HepG2 (cell line): ENCODE data around the gene ARHGAP45. TPM values are rescaled to one million over a fixed set of nuclear protein-coding genes. Genes with fewer than 3 reads are reported as not detected.

ENCODE experiments used
- ATAC-seq: fragments of 200-7000 bp; cut with Tn5 transposase; 3 replicates; pipeline ENCODE4 v1.9.1; 2020; ENCODE audit warnings: mild to moderate bottlenecking, moderate library complexity
- BruUV-seq: library from RNA; stranded (reverse); fragments of 400-500 nt; replicated peaks from 2 replicates; lab custom pipeline; 2021; lab: Mats Ljungman, UMichigan
- CTCF ChIA-PET: fragments of 300-600 bp; formaldehyde crosslinking; extraction: SDS; loops from one replicate; lab custom pipeline; 2021; ENCODE audit warnings: low total read pairs, inconsistent platforms, low intra/inter-chr PET ratio; lab: Yijun Ruan, JAX
- POLR2A ChIA-PET: fragments of 350-600 bp; sonication (Branson Sonifier 250); formaldehyde crosslinking; loops from one replicate; lab custom pipeline; 2020; ENCODE audit warnings: antibody characterized with exemption, inconsistent platforms; lab: Yijun Ruan, JAX
- DNase-seq: peaks from one replicate; pipeline ENCODE4 v3.0.0-alpha.2; 2015; ENCODE audit warnings: low spot score
- FAIRE-seq: peaks from 3 replicates; lab custom pipeline; 2011; peaks lifted over from hg19 to GRCh38; lab: Jason Lieb, UNC
- H2AFZ ChIP-seq: one replicate; pipeline ENCODE4 v1.6.1; 2011; ENCODE audit warnings: low read length, inconsistent platforms
- H3K27ac ChIP-seq: fragments of 300-600 bp; 3 replicates; pipeline ENCODE4 v1.8.0; 2011; ENCODE audit warnings: mixed run types, mild to moderate bottlenecking, mixed read lengths, low read length, inconsistent platforms; ENCODE audit not compliant: insufficient read depth; ENCODE audit errors: extremely low read length
- H3K27me3 ChIP-seq, 2 experiments: fragments of 200-600 bp in 1 of 2; 2 replicates in 1 of 2; 3 replicates in 1 of 2; pipeline versions ENCODE4 v1.6.0 to v1.8.0; 2011; ENCODE audit warnings: low read length in 2 of 2, mild to moderate bottlenecking in 2 of 2, moderate library complexity in 2 of 2, inconsistent platforms in 1 of 2; ENCODE audit not compliant: insufficient read depth in 2 of 2, control insufficient read depth in 1 of 2
- H3K36me3 ChIP-seq, 2 experiments: fragments of 200-600 bp in 1 of 2; replicated peaks in 1 of 2; 2 replicates in 1 of 2; 3 replicates in 1 of 2; pipeline versions ENCODE4 v1.5.1 to v1.8.0; 2011; ENCODE audit warnings: low read length in 2 of 2, inconsistent platforms in 1 of 2; ENCODE audit not compliant: insufficient read depth in 2 of 2, control insufficient read depth in 1 of 2
- H3K4me1 ChIP-seq: 2 replicates; pipeline ENCODE4 v1.5.1; 2012; ENCODE audit warnings: low read length, inconsistent platforms; ENCODE audit not compliant: insufficient read depth
- H3K4me2 ChIP-seq: 2 replicates; pipeline ENCODE4 v1.6.0; 2011; ENCODE audit warnings: low read depth, low read length, inconsistent platforms
- H3K4me3 ChIP-seq, 3 experiments: fragments of 200-600 bp in 1 of 3; sonication (generic), shearing (Covaris generic) in 1 of 3; replicated peaks in 1 of 3; 2 replicates each; pipeline ENCODE4 v1.5.1; 2011 to 2016; ENCODE audit warnings: low read length in 3 of 3, inconsistent platforms in 2 of 3, low read depth in 2 of 3, mild to moderate bottlenecking in 2 of 3, control low read depth in 1 of 3, mixed read lengths in 1 of 3; ENCODE audit not compliant: insufficient read depth in 1 of 3
- H3K79me2 ChIP-seq: one replicate; pipeline ENCODE4 v1.6.1; 2011; ENCODE audit warnings: low read length, inconsistent platforms; ENCODE audit not compliant: insufficient read depth
- H3K9ac ChIP-seq: 2 replicates; pipeline ENCODE4 v1.6.0; 2011; ENCODE audit warnings: mild to moderate bottlenecking, low read depth, low read length, inconsistent platforms; ENCODE audit not compliant: insufficient read depth
- H3K9me3 ChIP-seq: 2 replicates; pipeline ENCODE4 v1.5.1; 2012; ENCODE audit warnings: mild to moderate bottlenecking, low read length
- H4K20me1 ChIP-seq: 2 replicates; pipeline ENCODE4 v1.6.0; 2011; ENCODE audit warnings: inconsistent platforms, mild to moderate bottlenecking, low read length, moderate library complexity; ENCODE audit not compliant: insufficient read depth
- MNT ChIP-seq: fragments of 450-650 bp; IDR thresholded peaks from 2 replicates; pipeline ENCODE4 v1.6.1; 2016
- SMYD3 ChIP-seq: sonication (generic); formaldehyde crosslinking; IDR thresholded peaks from 2 replicates; pipeline ENCODE4 v1.8.1; 2023; ENCODE audit warnings: mild to moderate bottlenecking, missing genetic modification reagents
- STAG1 ChIP-seq: sonication (generic); formaldehyde crosslinking; IDR thresholded peaks from 2 replicates; pipeline ENCODE4 v1.4.0; 2020; ENCODE audit warnings: missing genetic modification reagents
- WGBS: methylation state at CpG from one replicate; pipeline ENCODE4 v1.1.6; 2017; ENCODE audit warnings: low lambda C conversion rate; 5-methylcytosine and 5-hydroxymethylcytosine counted together
- in situ Hi-C: cut with HindIII; loops from 2 replicates; pipeline ENCODE4 v1.10.0; 2017; ENCODE audit warnings: low pct_unique_long_range_greater_than_20kb; ENCODE audit not compliant: extremely low pct_ligation_motif_present
- intact Hi-C: fragments of 100-400 bp; cut with micrococcal nuclease; formaldehyde crosslinking; loops from one replicate; pipeline ENCODE4 v1.10.0; 2022; ENCODE audit not compliant: unreplicated experiment
- polyA plus RNA-seq, 8 experiments: library from polyadenylated mRNA; depleted of rRNA in 3 of 8; stranded (reverse) in 7 of 8; unstranded in 1 of 8; fragments of >200 nt; fragmentation: Illumina TruSeq in 4 of 8; extraction: Trizol in 4 of 8; gene quantifications; 2 replicates each; pipeline versions ENCODE4 v1.2.1 to v1.2.3, GENCODE V29; 2011 to 2016; ENCODE audit warnings: low read depth in 4 of 8, missing spikeins in 1 of 8, mixed read lengths in 1 of 8; ENCODE audit not compliant: insufficient read depth in 1 of 8
- total RNA-seq, 5 experiments: library from RNA; depleted of rRNA; stranded (reverse); fragments of >200 nt; fragmentation: Illumina TruSeq; extraction: Trizol; gene quantifications; 2 replicates each; pipeline ENCODE4 v1.2.3, GENCODE V29; 2016; ENCODE audit warnings: low read depth in 1 of 5
- TF ChIP-seq, protein P1 (sequence below): sonication (generic); formaldehyde crosslinking; IDR thresholded peaks from 2 replicates; pipeline ENCODE4 v1.5.0; 2020; ENCODE audit warnings: mild to moderate bottlenecking, missing genetic modification reagents, moderate library complexity
- TF ChIP-seq, protein P2 (sequence below), 2 experiments: sonication (generic) in 1 of 2; formaldehyde crosslinking in 1 of 2; IDR thresholded peaks; 2 replicates each; pipeline versions ENCODE4 v1.6.1 to v1.9.0; 2014 to 2022; ENCODE audit warnings: antibody characterized with exemption in 1 of 2, borderline replicate concordance in 1 of 2, inconsistent platforms in 1 of 2, low read depth in 1 of 2, missing genetic modification reagents in 1 of 2

Gene ARHGAP45
- total and polyA plus RNA-seq, 2 of the 13 experiments (the other 11 are each of a cell fraction or from before 2014, with no cell fraction given) = 0.84 to 32.0 TPM

GRCh38 chr19:1057176-1057855 lies 9.7 kb upstream of the ARHGAP45 start:
- H3K79me2 ChIP-seq = no peaks in the 10 kb centered on the region
- POLR2A ChIA-PET = no interaction called here
- H3K9ac ChIP-seq = no peak overlapping the region
- peaks cover 12 to 37% of the 10 kb centered on the region in 2 experiments; a peak in 4 of 5 replicates for H3K36me3 ChIP-seq
- TF ChIP-seq MNT = no peak
- TF ChIP-seq SMYD3 (CRISPR knock-in tag) = no peak
- TF ChIP-seq, protein P1, sequence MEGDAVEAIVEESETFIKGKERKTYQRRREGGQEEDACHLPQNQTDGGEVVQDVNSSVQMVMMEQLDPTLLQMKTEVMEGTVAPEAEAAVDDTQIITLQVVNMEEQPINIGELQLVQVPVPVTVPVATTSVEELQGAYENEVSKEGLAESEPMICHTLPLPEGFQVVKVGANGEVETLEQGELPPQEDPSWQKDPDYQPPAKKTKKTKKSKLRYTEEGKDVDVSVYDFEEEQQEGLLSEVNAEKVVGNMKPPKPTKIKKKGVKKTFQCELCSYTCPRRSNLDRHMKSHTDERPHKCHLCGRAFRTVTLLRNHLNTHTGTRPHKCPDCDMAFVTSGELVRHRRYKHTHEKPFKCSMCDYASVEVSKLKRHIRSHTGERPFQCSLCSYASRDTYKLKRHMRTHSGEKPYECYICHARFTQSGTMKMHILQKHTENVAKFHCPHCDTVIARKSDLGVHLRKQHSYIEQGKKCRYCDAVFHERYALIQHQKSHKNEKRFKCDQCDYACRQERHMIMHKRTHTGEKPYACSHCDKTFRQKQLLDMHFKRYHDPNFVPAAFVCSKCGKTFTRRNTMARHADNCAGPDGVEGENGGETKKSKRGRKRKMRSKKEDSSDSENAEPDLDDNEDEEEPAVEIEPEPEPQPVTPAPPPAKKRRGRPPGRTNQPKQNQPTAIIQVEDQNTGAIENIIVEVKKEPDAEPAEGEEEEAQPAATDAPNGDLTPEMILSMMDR (CRISPR knock-in tag) = peak; percentile 52
- TF ChIP-seq STAG1 (CRISPR knock-in tag) = peak; percentile 55
- TF ChIP-seq, protein P2, sequence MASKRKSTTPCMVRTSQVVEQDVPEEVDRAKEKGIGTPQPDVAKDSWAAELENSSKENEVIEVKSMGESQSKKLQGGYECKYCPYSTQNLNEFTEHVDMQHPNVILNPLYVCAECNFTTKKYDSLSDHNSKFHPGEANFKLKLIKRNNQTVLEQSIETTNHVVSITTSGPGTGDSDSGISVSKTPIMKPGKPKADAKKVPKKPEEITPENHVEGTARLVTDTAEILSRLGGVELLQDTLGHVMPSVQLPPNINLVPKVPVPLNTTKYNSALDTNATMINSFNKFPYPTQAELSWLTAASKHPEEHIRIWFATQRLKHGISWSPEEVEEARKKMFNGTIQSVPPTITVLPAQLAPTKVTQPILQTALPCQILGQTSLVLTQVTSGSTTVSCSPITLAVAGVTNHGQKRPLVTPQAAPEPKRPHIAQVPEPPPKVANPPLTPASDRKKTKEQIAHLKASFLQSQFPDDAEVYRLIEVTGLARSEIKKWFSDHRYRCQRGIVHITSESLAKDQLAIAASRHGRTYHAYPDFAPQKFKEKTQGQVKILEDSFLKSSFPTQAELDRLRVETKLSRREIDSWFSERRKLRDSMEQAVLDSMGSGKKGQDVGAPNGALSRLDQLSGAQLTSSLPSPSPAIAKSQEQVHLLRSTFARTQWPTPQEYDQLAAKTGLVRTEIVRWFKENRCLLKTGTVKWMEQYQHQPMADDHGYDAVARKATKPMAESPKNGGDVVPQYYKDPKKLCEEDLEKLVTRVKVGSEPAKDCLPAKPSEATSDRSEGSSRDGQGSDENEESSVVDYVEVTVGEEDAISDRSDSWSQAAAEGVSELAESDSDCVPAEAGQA (IDR thresholded peaks at IDR 0.05; ENCODE audit: low read depth) = no peak
- TF ChIP-seq, protein P2 (CRISPR knock-in tag; IDR thresholded peaks at IDR 0.05; ENCODE audit: borderline replicate concordance) = no peak
- no peak overlapping the region for H3K27ac ChIP-seq
- WGBS = 92% methylated on average over 2 of the region's 3 CpGs
- no peak overlapping the region for H3K4me3 ChIP-seq
- no peak overlapping the region for H3K4me2 ChIP-seq
- CTCF ChIA-PET = no interaction called here
- no peaks in the 10 kb centered on the region for H3K4me1 ChIP-seq
- FAIRE-seq (no peak), DNase-seq (no peak), ATAC-seq (peak; percentile 27; the same call in 2 of the 3 replicates)
- no peaks in the 10 kb centered on the region for H4K20me1 ChIP-seq
- intact Hi-C loops (loop anchor here (10.0 kb wide), 1 partner anchor 47 kb away; the partner anchor contains the start of gene GPX4), in situ Hi-C loops (no loop called here)
- no peaks in the 10 kb centered on the region; a peak in 1 of 5 replicates for H3K27me3 ChIP-seq
- no TSS peak for BruUV-seq
- H3K9me3 ChIP-seq = no peaks in the 10 kb centered on the region
- H2AFZ ChIP-seq = no peak overlapping the region
